A549 (cell line): ENCODE measurements around the gene ZNF169. TPM values are rescaled to one million over a fixed set of nuclear protein-coding genes. Genes with fewer than 3 reads are reported as not detected.
"Not testable (repeated sequence)": the region's sequence is repeated elsewhere in the genome, so short reads cannot be mapped to it uniquely, and the experiment has no call there.

Experiments used
- ATAC-seq, 2 experiments: fragments of 200-7000 bp in 1 of 2; fragments of >200 bp in 1 of 2; cut with Nextera tagmentation in 1 of 2; cut with Tn5 transposase in 1 of 2; 3 replicates each; pipeline versions ENCODE4 v1.8.0 to v1.9.1; 2018 to 2020; ENCODE audit warnings: mild to moderate bottlenecking in 1 of 2, moderate library complexity in 1 of 2
- CTCF ChIA-PET: fragments of 300-600 bp; sonication (Branson Sonifier 250); formaldehyde crosslinking; extraction: SDS; loops from one replicate; lab custom pipeline; 2021; ENCODE audit warnings: antibody characterized with exemption, inconsistent platforms; lab: Yijun Ruan, JAX
- POLR2A ChIA-PET: fragments of 350-600 bp; formaldehyde crosslinking; extraction: SDS; loops from one replicate; lab custom pipeline; 2021; ENCODE audit warnings: antibody characterized with exemption, inconsistent platforms; lab: Yijun Ruan, JAX
- DNase-seq, 2 experiments: peaks; one replicate each; pipeline versions ENCODE4 v3.0.0 to v3.0.0-alpha.2; 2011 to 2016; ENCODE audit warnings: low read depth in 1 of 2, low spot score in 1 of 2
- FAIRE-seq: peaks from 2 replicates; lab custom pipeline; 2011; peaks lifted over from hg19 to GRCh38; lab: Jason Lieb, UNC
- H3K27ac ChIP-seq, 2 experiments: fragments of >200 bp; sonication (Bioruptor Twin); formaldehyde crosslinking; 3 replicates each; pipeline ENCODE4 v1.5.1; 2016 to 2017
- H3K4me1 ChIP-seq: fragments of >200 bp; sonication (Bioruptor Twin); formaldehyde crosslinking; 3 replicates; pipeline ENCODE4 v1.6.1; 2016
- H3K4me2 ChIP-seq: fragments of >200 bp; sonication (Bioruptor Twin); formaldehyde crosslinking; 3 replicates; pipeline ENCODE4 v1.6.1; 2016
- H3K4me3 ChIP-seq: fragments of >200 bp; sonication (Bioruptor Twin); formaldehyde crosslinking; 3 replicates; pipeline ENCODE4 v1.5.1; 2016
- H3K9me3 ChIP-seq: fragments of >200 bp; sonication (Bioruptor Twin); formaldehyde crosslinking; 3 replicates; pipeline ENCODE4 v1.6.1; 2016
- BCL3 ChIP-seq: fragments of >200 bp; sonication (Bioruptor Twin); formaldehyde crosslinking; IDR thresholded peaks from 3 replicates; pipeline ENCODE4 v1.6.1; 2016
- CBX8 ChIP-seq: fragments of 200-600 bp; sonication (generic); IDR thresholded peaks from 2 replicates; pipeline ENCODE4 v1.6.1; 2016
- EP300 ChIP-seq, 2 experiments: fragments of >200 bp; sonication (Bioruptor Twin); formaldehyde crosslinking; IDR thresholded peaks; 2 replicates in 1 of 2; 3 replicates in 1 of 2; pipeline ENCODE4 v1.6.1; 2016 to 2017
- HDAC2 ChIP-seq: fragments of 200-600 bp; sonication (generic); IDR thresholded peaks from 2 replicates; pipeline ENCODE4 v1.6.1; 2016
- HEYL ChIP-seq: fragments of 250-450 bp; sonication (Bioruptor Pico); IDR thresholded peaks from 2 replicates; pipeline ENCODE4 v1.8.0; 2021; ENCODE audit warnings: mild to moderate bottlenecking, moderate library complexity
- HOXA7 ChIP-seq: fragments of 250-450 bp; sonication (Bioruptor Pico); IDR thresholded peaks from 2 replicates; pipeline ENCODE4 v1.5.0; 2020; ENCODE audit warnings: mild to moderate bottlenecking, moderate library complexity
- HOXB5 ChIP-seq: fragments of 250-450 bp; sonication (Bioruptor Pico); IDR thresholded peaks from 2 replicates; pipeline ENCODE4 v1.5.0; 2020; ENCODE audit warnings: mild to moderate bottlenecking, moderate library complexity
- JUN ChIP-seq, 2 experiments: fragments of >200 bp; sonication (Bioruptor Twin); formaldehyde crosslinking; IDR thresholded peaks; 2 replicates in 1 of 2; 3 replicates in 1 of 2; pipeline ENCODE4 v1.6.1; 2016 to 2017
- KDM1A ChIP-seq: fragments of 200-600 bp; sonication (generic); IDR thresholded peaks from 2 replicates; pipeline ENCODE4 v1.6.1; 2016; ENCODE audit warnings: low read depth, mild to moderate bottlenecking
- MAX ChIP-seq: IDR thresholded peaks from 2 replicates; pipeline ENCODE4 v1.6.1; 2012
- MAZ ChIP-seq: fragments of 150-350 bp; IDR thresholded peaks from 2 replicates; pipeline ENCODE4 v1.6.1; 2014; ENCODE audit warnings: antibody characterized with exemption, low read depth, low read length, borderline replicate concordance
- NPAS2 ChIP-seq: fragments of 250-450 bp; sonication (Bioruptor Pico); IDR thresholded peaks from 2 replicates; pipeline ENCODE4 v1.8.0; 2022; ENCODE audit warnings: mild to moderate bottlenecking, moderate library complexity, borderline replicate concordance
- NR3C1 ChIP-seq: fragments of >200 bp; sonication (Bioruptor Twin); formaldehyde crosslinking; IDR thresholded peaks from 3 replicates; pipeline ENCODE4 v1.6.1; 2017
- POLR2AphosphoS2 ChIP-seq: conservative IDR thresholded peaks from 2 replicates; pipeline ENCODE4 v1.6.1; 2012; ENCODE audit warnings: low read length, improper control_type of control experiment, inconsistent platforms
- RAD21 ChIP-seq, 2 experiments: fragments of >200 bp in 1 of 2; sonication (Bioruptor Twin) in 1 of 2; formaldehyde crosslinking in 1 of 2; IDR thresholded peaks in 1 of 2; conservative IDR thresholded peaks in 1 of 2; 2 replicates in 1 of 2; 3 replicates in 1 of 2; pipeline ENCODE4 v1.6.1; 2012 to 2018; ENCODE audit warnings: inconsistent platforms in 1 of 2
- RCOR1 ChIP-seq: fragments of 150-350 bp; IDR thresholded peaks from 2 replicates; pipeline ENCODE4 v1.6.1; 2014; ENCODE audit warnings: antibody characterized with exemption, low read length, low read depth
- RFX5 ChIP-seq: fragments of 450-650 bp; IDR thresholded peaks from 2 replicates; pipeline ENCODE4 v1.7.1; 2014; ENCODE audit warnings: antibody characterized with exemption, mild to moderate bottlenecking, moderate library complexity
- SMC3 ChIP-seq: fragments of >200 bp; sonication (Bioruptor Twin); formaldehyde crosslinking; IDR thresholded peaks from 3 replicates; pipeline ENCODE4 v1.6.1; 2018; ENCODE audit warnings: inconsistent platforms
- TFCP2L1 ChIP-seq: fragments of 250-450 bp; sonication (Bioruptor Pico); IDR thresholded peaks from 2 replicates; pipeline ENCODE4 v1.5.0; 2021; ENCODE audit warnings: mild to moderate bottlenecking
- ZC3H11A ChIP-seq: fragments of 450-650 bp; IDR thresholded peaks from 2 replicates; pipeline ENCODE4 v1.6.1; 2014; ENCODE audit warnings: antibody characterized with exemption, mild to moderate bottlenecking
- ZFP36 ChIP-seq: fragments of 450-650 bp; IDR thresholded peaks from 2 replicates; pipeline ENCODE4 v1.6.1; 2014; ENCODE audit warnings: borderline replicate concordance; ENCODE audit not compliant: partially characterized antibody
- ZNF302 ChIP-seq: fragments of 250-450 bp; sonication (Bioruptor Pico); IDR thresholded peaks from 2 replicates; pipeline ENCODE4 v1.9.0; 2021; ENCODE audit warnings: inconsistent platforms, mild to moderate bottlenecking, moderate library complexity
- ZSCAN20 ChIP-seq: fragments of 250-450 bp; sonication (Bioruptor Pico); IDR thresholded peaks from 2 replicates; pipeline ENCODE4 v1.8.0; 2022; ENCODE audit warnings: mild to moderate bottlenecking, moderate library complexity
- WGBS: methylation state at CpG from one replicate; pipeline ENCODE4 v1.1.6; 2017; ENCODE audit errors: missing lambda C conversion rate; 5-methylcytosine and 5-hydroxymethylcytosine counted together
- polyA plus RNA-seq, 4 experiments: library from polyadenylated mRNA; depleted of rRNA in 3 of 4; stranded (reverse); fragments of >200 nt; fragmentation: RNase III in 1 of 4; extraction: RNeasy Plus Mini Kit Qiagen cat#74134 plus additional on column Dnase treatment in 1 of 4; gene quantifications; 2 replicates in 3 of 4; 3 replicates in 1 of 4; pipeline ENCODE4 v1.2.3, GENCODE V29; 2011 to 2017

Gene ZNF169
- polyA plus RNA-seq, 2 of the 4 experiments (the other 2 are of a cell fraction) = 3.4 to 9.4 TPM

- TF ChIP-seq ZFP36 (no peak), HDAC2 (no peak), RFX5 (no peak)
- H3K27ac ChIP-seq = no peak overlapping the region
- ChIA-PET CTCF (no interaction called here), POLR2A (no interaction called here)
- H3K4me1 ChIP-seq = no peaks in the 10 kb centered on the region
- no peak overlapping the region for H3K4me2 ChIP-seq
- ATAC-seq (no peak), FAIRE-seq (no peak), DNase-seq (no peak)
- 44% methylated on average over 2 of the region's 2 CpGs for WGBS
- H3K4me3 ChIP-seq = no peak overlapping the region
- H3K9me3 ChIP-seq = no peaks in the 10 kb centered on the region; the same call in 2 of the 3 replicates
Measured at GRCh38 chr9:94245651-94246050, 13.4 kb upstream of the ZNF169 start.

- Histone ChIP-seq H3K4me1 (no peaks in the 10 kb centered on the region), H3K27ac (no peak overlapping the region), H3K9me3 (no peaks in the 10 kb centered on the region; the same call in 2 of the 3 replicates), H3K4me2 (no peak overlapping the region)
- CTCF ChIA-PET = interaction anchor here (0.5 kb wide), 1 partner anchor 390 kb away, joined by 3 read pairs; no protein-coding TSS in a partner anchor
- no peak for ATAC-seq
- no peak for TF ChIP-seq HEYL
- TF ChIP-seq RAD21 (conservative IDR thresholded peaks at IDR 0.05 in 1 of 2, IDR thresholded peaks at IDR 0.05 in 1 of 2) = no peak
- no peak for TF ChIP-seq NR3C1
- no peak for TF ChIP-seq ZC3H11A
- TF ChIP-seq POLR2AphosphoS2 = no peak
- no peak for TF ChIP-seq HOXB5 (CRISPR knock-in tag)
- no peak for TF ChIP-seq MAX
- no peak for TF ChIP-seq HOXA7 (CRISPR knock-in tag)
- no peak for TF ChIP-seq TFCP2L1 (CRISPR knock-in tag)
- no peak for TF ChIP-seq EP300 (IDR thresholded peaks at IDR 0.05)
- no peak for TF ChIP-seq KDM1A
- no peak for TF ChIP-seq JUN (IDR thresholded peaks at IDR 0.05)
- TF ChIP-seq BCL3 = no peak
- TF ChIP-seq RCOR1 = no peak
- TF ChIP-seq ZNF302 (CRISPR knock-in tag) = no peak
- no peak for TF ChIP-seq MAZ
- TF ChIP-seq NPAS2 (CRISPR knock-in tag) = no peak
- TF ChIP-seq CBX8 = no peak
- no peak for TF ChIP-seq ZSCAN20 (CRISPR knock-in tag)
- TF ChIP-seq, all 56 proteins: peak for 0
- FAIRE-seq (no peak), DNase-seq (no peak)
- no peak overlapping the region for H3K4me3 ChIP-seq
- 45% methylated on average over 4 of the region's 4 CpGs for WGBS
- POLR2A ChIA-PET = no interaction called here
Measured at GRCh38 chr9:94250456-94250855, 8.6 kb upstream of the ZNF169 start.

- ChIA-PET POLR2A (interaction anchor here (0.7 kb wide), 1 partner anchor 90 kb away, joined by 5 read pairs; no protein-coding TSS in a partner anchor), CTCF (no interaction called here)
- H3K4me2 ChIP-seq = no peak overlapping the region
- H3K4me3 ChIP-seq = no peak overlapping the region
- no peaks in the 10 kb centered on the region for H3K9me3 ChIP-seq
- TF ChIP-seq SMC3 (no peak), ZSCAN20 (CRISPR knock-in tag) (no peak)
- 13% methylated on average over 2 of the region's 2 CpGs for WGBS
- peaks cover 7% of the 10 kb centered on the region; the same call in 1 of the 3 replicates for H3K4me1 ChIP-seq
- DNase-seq = no peak
- no peak for FAIRE-seq
- H3K27ac ChIP-seq = no peak overlapping the region
- ATAC-seq = no peak
Measured at GRCh38 chr9:94256007-94256406, 3.1 kb upstream of the ZNF169 start.

GRCh38 chr9:94265626-94266402, 6.7 kb downstream of the ZNF169 start:
- not testable (repeated sequence) for FAIRE-seq, DNase-seq, H3K9me3 ChIP-seq, H3K4me3 ChIP-seq, ATAC-seq
- Histone ChIP-seq H3K4me2 (peak overlapping the region; percentile 16; the same call in 2 of the 3 replicates), H3K4me1 (peaks cover 39% of the 10 kb centered on the region), H3K27ac (0 out of 6 replicates have a peak overlapping the region, but pooled peaks of 1 of the 2 experiments have one; percentile 4)
- ChIA-PET CTCF (interaction anchor here (0.6 kb wide), 1 partner anchor 205 kb away, joined by 3 read pairs; no protein-coding TSS in a partner anchor), POLR2A (interaction anchor here (0.7 kb wide), 1 partner anchor 117 kb away, joined by 3 read pairs; no protein-coding TSS in a partner anchor)
- 24% methylated on average over 3 of the region's 3 CpGs for WGBS
